HL-60 (cell line): Measurements from ENCODE around the gene PLXNA3.

Experiments used
- GABPA ChIP-seq: IDR thresholded peaks from 2 replicates; pipeline ENCODE4 v1.6.1; 2012; ENCODE audit warnings: low read depth
- POLR2AphosphoS5 ChIP-seq: IDR thresholded peaks from 2 replicates; pipeline ENCODE4 v1.6.1; 2012; ENCODE audit warnings: low read depth
- TF ChIP-seq, protein P1 (sequence below): IDR thresholded peaks from one replicate; pipeline ENCODE4 v1.5.1; 2011; ENCODE audit warnings: low read length, control low read depth, inconsistent platforms; ENCODE audit not compliant: insufficient read depth
- TF ChIP-seq, protein P2 (sequence below): IDR thresholded peaks from 2 replicates; pipeline ENCODE4 v1.6.1; 2012; ENCODE audit warnings: low read depth; ENCODE audit not compliant: insufficient replicate concordance

DNA sequence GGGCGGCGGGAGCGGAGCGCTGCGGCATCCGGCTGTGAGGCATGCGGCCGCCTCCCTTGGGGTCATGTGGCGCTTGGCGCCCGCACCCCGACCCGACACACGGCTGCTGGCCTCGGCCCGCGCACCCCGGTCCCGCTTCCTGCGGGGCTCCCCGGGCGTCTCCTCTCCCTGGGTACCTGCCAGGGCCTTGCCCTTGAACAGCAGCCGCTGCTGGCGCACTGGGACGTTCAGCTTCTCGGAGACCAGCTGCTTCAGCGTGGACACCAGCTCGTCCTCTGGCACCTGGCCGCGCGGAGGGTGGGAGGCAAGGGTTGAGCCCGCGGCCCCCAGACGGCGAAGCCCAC lies 27.9 kb downstream of the PLXNA3 start:
- TF ChIP-seq, protein P1, sequence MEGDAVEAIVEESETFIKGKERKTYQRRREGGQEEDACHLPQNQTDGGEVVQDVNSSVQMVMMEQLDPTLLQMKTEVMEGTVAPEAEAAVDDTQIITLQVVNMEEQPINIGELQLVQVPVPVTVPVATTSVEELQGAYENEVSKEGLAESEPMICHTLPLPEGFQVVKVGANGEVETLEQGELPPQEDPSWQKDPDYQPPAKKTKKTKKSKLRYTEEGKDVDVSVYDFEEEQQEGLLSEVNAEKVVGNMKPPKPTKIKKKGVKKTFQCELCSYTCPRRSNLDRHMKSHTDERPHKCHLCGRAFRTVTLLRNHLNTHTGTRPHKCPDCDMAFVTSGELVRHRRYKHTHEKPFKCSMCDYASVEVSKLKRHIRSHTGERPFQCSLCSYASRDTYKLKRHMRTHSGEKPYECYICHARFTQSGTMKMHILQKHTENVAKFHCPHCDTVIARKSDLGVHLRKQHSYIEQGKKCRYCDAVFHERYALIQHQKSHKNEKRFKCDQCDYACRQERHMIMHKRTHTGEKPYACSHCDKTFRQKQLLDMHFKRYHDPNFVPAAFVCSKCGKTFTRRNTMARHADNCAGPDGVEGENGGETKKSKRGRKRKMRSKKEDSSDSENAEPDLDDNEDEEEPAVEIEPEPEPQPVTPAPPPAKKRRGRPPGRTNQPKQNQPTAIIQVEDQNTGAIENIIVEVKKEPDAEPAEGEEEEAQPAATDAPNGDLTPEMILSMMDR: no peak
- TF ChIP-seq POLR2AphosphoS5 (no peak), GABPA (no peak)
- TF ChIP-seq, protein P2, sequence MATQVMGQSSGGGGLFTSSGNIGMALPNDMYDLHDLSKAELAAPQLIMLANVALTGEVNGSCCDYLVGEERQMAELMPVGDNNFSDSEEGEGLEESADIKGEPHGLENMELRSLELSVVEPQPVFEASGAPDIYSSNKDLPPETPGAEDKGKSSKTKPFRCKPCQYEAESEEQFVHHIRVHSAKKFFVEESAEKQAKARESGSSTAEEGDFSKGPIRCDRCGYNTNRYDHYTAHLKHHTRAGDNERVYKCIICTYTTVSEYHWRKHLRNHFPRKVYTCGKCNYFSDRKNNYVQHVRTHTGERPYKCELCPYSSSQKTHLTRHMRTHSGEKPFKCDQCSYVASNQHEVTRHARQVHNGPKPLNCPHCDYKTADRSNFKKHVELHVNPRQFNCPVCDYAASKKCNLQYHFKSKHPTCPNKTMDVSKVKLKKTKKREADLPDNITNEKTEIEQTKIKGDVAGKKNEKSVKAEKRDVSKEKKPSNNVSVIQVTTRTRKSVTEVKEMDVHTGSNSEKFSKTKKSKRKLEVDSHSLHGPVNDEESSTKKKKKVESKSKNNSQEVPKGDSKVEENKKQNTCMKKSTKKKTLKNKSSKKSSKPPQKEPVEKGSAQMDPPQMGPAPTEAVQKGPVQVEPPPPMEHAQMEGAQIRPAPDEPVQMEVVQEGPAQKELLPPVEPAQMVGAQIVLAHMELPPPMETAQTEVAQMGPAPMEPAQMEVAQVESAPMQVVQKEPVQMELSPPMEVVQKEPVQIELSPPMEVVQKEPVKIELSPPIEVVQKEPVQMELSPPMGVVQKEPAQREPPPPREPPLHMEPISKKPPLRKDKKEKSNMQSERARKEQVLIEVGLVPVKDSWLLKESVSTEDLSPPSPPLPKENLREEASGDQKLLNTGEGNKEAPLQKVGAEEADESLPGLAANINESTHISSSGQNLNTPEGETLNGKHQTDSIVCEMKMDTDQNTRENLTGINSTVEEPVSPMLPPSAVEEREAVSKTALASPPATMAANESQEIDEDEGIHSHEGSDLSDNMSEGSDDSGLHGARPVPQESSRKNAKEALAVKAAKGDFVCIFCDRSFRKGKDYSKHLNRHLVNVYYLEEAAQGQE: no peak
